Right lobe of liver (tissue), 6 donors: ENCODE results near the gene OR2T34. TPM values are rescaled to one million over a fixed set of nuclear protein-coding genes. Genes with fewer than 3 reads are reported as not detected.

Source experiments
- ATAC-seq, 4 donors: fragments of 200-7000 bp; cut with Tn5 transposase; one replicate each; pipeline ENCODE4 v1.9.1; 2020; ENCODE audit warnings: mild to moderate bottlenecking in 4 of 4, moderate library complexity in 4 of 4
- DNase-seq, 3 donors: peaks; one replicate each; pipeline ENCODE4 v3.0.0-alpha.2; 2020
- H3K27ac ChIP-seq, 3 donors: fragments of 200-600 bp; one replicate each; pipeline ENCODE4 v1.8.0; 2022
- H3K27me3 ChIP-seq, 2 donors: fragments of 200-600 bp; one replicate each; pipeline ENCODE4 v1.8.0; 2022
- H3K36me3 ChIP-seq, 4 donors: fragments of 200-600 bp; sonication (generic) in 1 of 4; one replicate each; pipeline versions ENCODE4 v1.5.1 to v1.8.0; 2017 to 2022; ENCODE audit warnings: control low read depth in 1 of 4
- H3K4me1 ChIP-seq, 4 donors: fragments of 200-600 bp; sonication (generic) in 1 of 4; one replicate each; pipeline versions ENCODE4 v1.5.1 to v1.8.0; 2017 to 2022; ENCODE audit warnings: control low read depth in 1 of 4
- H3K4me3 ChIP-seq, 3 donors: fragments of 200-600 bp; one replicate each; pipeline ENCODE4 v1.8.0; 2022
- H3K9me3 ChIP-seq, 4 donors: fragments of 200-600 bp; sonication (generic) in 1 of 4; one replicate each; pipeline versions ENCODE4 v1.5.1 to v1.8.0; 2017 to 2022; ENCODE audit warnings: control low read depth in 1 of 4
- CTCF ChIP-seq, 4 donors: fragments of 200-600 bp in 3 of 4; fragments of 450-650 bp in 1 of 4; IDR thresholded peaks; one replicate each; pipeline versions ENCODE4 v1.5.1 to v1.8.0; 2016 to 2022; ENCODE audit warnings: antibody characterized with exemption in 4 of 4, mild to moderate bottlenecking in 2 of 4
- POLR2A ChIP-seq: fragments of 450-650 bp; IDR thresholded peaks from one replicate; pipeline ENCODE4 v1.6.1; 2017; ENCODE audit warnings: antibody characterized with exemption, mild to moderate bottlenecking
- WGBS: methylation state at CpG from one replicate; pipeline ENCODE4 v1.1.6; 2018; ENCODE audit warnings: low coverage, low lambda C conversion rate; ENCODE audit not compliant: insufficient coverage; ENCODE audit errors: missing lambda C conversion rate; 5-methylcytosine and 5-hydroxymethylcytosine counted together
- intact Hi-C, 2 donors: fragments of 100-400 bp; cut with DNase I; formaldehyde crosslinking; loops; one replicate each; pipeline versions ENCODE4 v1.11.2 to v1.14.1; 2022
- total RNA-seq, 6 experiments: library from RNA; depleted of rRNA in 2 of 6; stranded (reverse); fragments of >200 nt in 2 of 6; fragmentation: NEBNext Ultra II Directional in 3 of 6; extraction: Animal tissue kit (Norgen Biotek cat#: 25700) in 3 of 6; gene quantifications; one replicate each; pipeline versions ENCODE4 v1.1.0 to v1.2.4, GENCODE V29; 2016 to 2023
- donor health status: DM: no; HTN: yes; CAD: no.
- donor health status: DM: no; HTN: no; CAD: no.
- donor health status: DM: no; HTN: no; CAD: no.
- donor health status: DM: no; HTN: yes; CAD: no.
- donor health status: DM: no; HTN: yes; CAD: no.

The OR2T34 gene
- total RNA-seq, 6 experiments from 2014 or later: not detected

- intact Hi-C loops: no loop called here
These were observed 22.1 kb upstream of the OR2T34 start for GRCh38 chr1:248596615-248597014.

GRCh38 chr1:248593226-248593625 lies 18.7 kb upstream of the OR2T34 start:
- WGBS: no CpG with 5 or more reads among the region's 5 CpGs
- Histone ChIP-seq H3K27me3 (no peaks in the 10 kb centered on the region), H3K27ac (no peak overlapping the region), H3K36me3 (no peaks in the 10 kb centered on the region), H3K4me1 (no peaks in the 10 kb centered on the region), H3K9me3 (no peaks in the 10 kb centered on the region), H3K4me3 (no peak overlapping the region)
- ATAC-seq (no peak), DNase-seq (no peak)
- intact Hi-C loops: no loop called here
- TF ChIP-seq CTCF (IDR thresholded peaks at IDR 0.05): no peak
- TF ChIP-seq POLR2A: no peak

More at GRCh38 chr1:248596615-248597014, 22.1 kb upstream of the OR2T34 start:
- TF ChIP-seq CTCF (IDR thresholded peaks at IDR 0.05): no peak
- TF ChIP-seq POLR2A: no peak
- Histone ChIP-seq H3K9me3 (no peaks in the 10 kb centered on the region), H3K4me3 (no peak overlapping the region), H3K27ac (no peak overlapping the region), H3K36me3 (no peaks in the 10 kb centered on the region), H3K4me1 (no peaks in the 10 kb centered on the region), H3K27me3 (no peaks in the 10 kb centered on the region)
- WGBS: 63% methylated on average over 2 of the region's 2 CpGs
- ATAC-seq (no peak), DNase-seq (no peak)

- intact Hi-C loops: no loop called here
- Histone ChIP-seq H3K4me1 (no peaks in the 10 kb centered on the region), H3K36me3 (no peaks in the 10 kb centered on the region), H3K27ac (no peak overlapping the region), H3K27me3 (no peaks in the 10 kb centered on the region), H3K4me3 (no peak overlapping the region), H3K9me3 (no peaks in the 10 kb centered on the region)
- 53% methylated on average over 1 of the region's 1 CpG for WGBS
- ATAC-seq: no peak
- TF ChIP-seq POLR2A: no peak
- TF ChIP-seq CTCF (IDR thresholded peaks at IDR 0.05): no peak
- DNase-seq: no peak
These were observed 18.1 kb upstream of the OR2T34 start for GRCh38 chr1:248592655-248593054.

- no peak for DNase-seq
- intact Hi-C loops: no loop called here
These were observed 15.5 kb upstream of the OR2T34 start for GRCh38 chr1:248590055-248590454.

More at GRCh38 chr1:248590055-248590454, 15.5 kb upstream of the OR2T34 start:
- no peaks in the 10 kb centered on the region for H3K9me3 ChIP-seq
- 72% methylated on average over 5 of the region's 17 CpGs for WGBS
- H3K27me3 ChIP-seq: no peaks in the 10 kb centered on the region
- H3K27ac ChIP-seq: no peak overlapping the region
- H3K4me1 ChIP-seq: no peaks in the 10 kb centered on the region
- no peak for ATAC-seq
- no peak overlapping the region for H3K4me3 ChIP-seq
- no peaks in the 10 kb centered on the region for H3K36me3 ChIP-seq
- TF ChIP-seq POLR2A (no peak), CTCF (IDR thresholded peaks at IDR 0.05) (no peak)
